Common myeloid progenitor, CD34-positive (primary cell): ENCODE results near the gene RNASE12.
"Not testable (repeated sequence)": the region's sequence is repeated elsewhere in the genome, so short reads cannot be mapped to it uniquely, and the experiment has no call there.

Experiments used
- CTCF ChIA-PET: fragments of 350-600 bp; sonication (Branson Sonifier 250); formaldehyde crosslinking; loops from one replicate; lab custom pipeline; 2021; ENCODE audit warnings: antibody characterized with exemption; lab: Charles Lee
- POLR2A ChIA-PET: fragments of 350-600 bp; sonication (Branson Sonifier 250); formaldehyde crosslinking; loops from one replicate; lab custom pipeline; 2021; ENCODE audit warnings: antibody characterized with exemption; lab: Charles Lee
- DNase-seq, 3 donors: peaks; one replicate each; pipeline versions ENCODE4 v3.0.0 to v3.0.0-alpha.2; 2013
- H3K27ac ChIP-seq, 2 experiments: 1 replicate in 1 of 2; 2 replicates in 1 of 2; pipeline ENCODE4 v1.7.0; 2013; ENCODE audit warnings: inconsistent platforms in 2 of 2, low read length in 2 of 2, mild to moderate bottlenecking in 2 of 2, low read depth in 1 of 2, moderate library complexity in 1 of 2; ENCODE audit not compliant: severe bottlenecking in 2 of 2, insufficient read depth in 1 of 2, poor library complexity in 1 of 2
- H3K27me3 ChIP-seq, 5 experiments: replicated peaks in 2 of 5; 1 replicate in 3 of 5; 2 replicates in 2 of 5; pipeline versions ENCODE4 v1.6.1 to v1.7.0; 2013; ENCODE audit warnings: low read length in 4 of 5, mild to moderate bottlenecking in 2 of 5, moderate library complexity in 2 of 5, inconsistent platforms in 1 of 5; ENCODE audit not compliant: insufficient read depth in 5 of 5, control insufficient read depth in 4 of 5
- H3K36me3 ChIP-seq, 4 experiments: 1 replicate in 2 of 4; 2 replicates in 2 of 4; pipeline versions ENCODE4 v1.6.1 to v1.7.0; 2013; ENCODE audit warnings: low read length in 3 of 4, control low read depth in 1 of 4, mild to moderate bottlenecking in 1 of 4; ENCODE audit not compliant: control insufficient read depth in 4 of 4, insufficient read depth in 4 of 4
- H3K4me1 ChIP-seq, 4 experiments: 1 replicate in 3 of 4; 2 replicates in 1 of 4; pipeline versions ENCODE4 v1.6.1 to v1.7.1; 2013; ENCODE audit warnings: low read length in 3 of 4, mild to moderate bottlenecking in 3 of 4, control low read depth in 1 of 4, inconsistent platforms in 1 of 4, moderate library complexity in 1 of 4; ENCODE audit not compliant: control insufficient read depth in 4 of 4, insufficient read depth in 4 of 4; ENCODE audit errors: control extremely low read depth in 1 of 4
- H3K4me3 ChIP-seq, 7 experiments: 1 replicate in 4 of 7; 2 replicates in 3 of 7; pipeline versions ENCODE4 v1.5.1 to v1.7.0; 2013; ENCODE audit warnings: mild to moderate bottlenecking in 7 of 7, low read length in 6 of 7, moderate library complexity in 6 of 7, inconsistent platforms in 2 of 7, low read depth in 2 of 7, control low read depth in 1 of 7; ENCODE audit not compliant: insufficient read depth in 4 of 7, control insufficient read depth in 1 of 7; ENCODE audit errors: extremely low read depth in 1 of 7
- H3K9me3 ChIP-seq, 5 experiments: 1 replicate in 4 of 5; 2 replicates in 1 of 5; pipeline versions ENCODE4 v1.6.1 to v1.7.1; 2013; ENCODE audit warnings: low read length in 4 of 5, mild to moderate bottlenecking in 2 of 5, inconsistent platforms in 1 of 5, low read depth in 1 of 5, moderate library complexity in 1 of 5; ENCODE audit not compliant: control insufficient read depth in 4 of 5, insufficient read depth in 2 of 5; ENCODE audit errors: control extremely low read depth in 1 of 5
- WGBS: methylation state at CpG from one replicate; pipeline ENCODE4 v1.1.5; 2013; ENCODE audit not compliant: insufficient coverage; 5-methylcytosine and 5-hydroxymethylcytosine counted together

RNASE12 gene

DNA sequence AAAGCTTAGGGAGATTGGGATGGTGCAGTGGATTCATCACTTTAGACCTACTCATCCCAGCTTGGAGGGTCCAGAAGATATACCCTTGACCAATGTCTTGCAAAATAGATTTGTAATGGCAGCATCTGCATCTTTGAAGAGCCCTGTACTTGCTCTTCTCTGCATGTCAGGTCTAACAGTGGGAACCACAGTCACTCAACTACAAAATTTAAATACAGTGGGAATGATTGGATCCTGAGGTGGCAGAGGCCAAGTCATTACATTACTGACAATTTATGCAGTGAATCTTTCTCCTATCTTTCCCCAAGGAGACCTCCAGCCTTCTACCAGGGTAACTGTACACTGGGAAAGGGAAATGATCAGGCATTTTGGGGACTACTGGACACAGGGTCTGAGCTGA is 22.1 kb downstream of the RNASE12 start:
- peaks cover 0 to 19% (median 10%) of the 10 kb centered on the region in 5 experiments for H3K9me3 ChIP-seq
- CTCF ChIA-PET, result no interaction called here
- POLR2A ChIA-PET, result no interaction called here
- H3K4me1 ChIP-seq, result no peaks in the 10 kb centered on the region
- H3K27me3 ChIP-seq, result no peaks in the 10 kb centered on the region
- no peak overlapping the region for H3K4me3 ChIP-seq
- H3K36me3 ChIP-seq, result no peaks in the 10 kb centered on the region
- no peak for DNase-seq
- H3K27ac ChIP-seq, result no peak overlapping the region

GRCh38 chr14:20568393-20568792 is 22.8 kb downstream of the RNASE12 start:
- Histone ChIP-seq H3K36me3 (no peaks in the 10 kb centered on the region), H3K27me3 (no peaks in the 10 kb centered on the region), H3K4me1 (no peaks in the 10 kb centered on the region), H3K9me3 (peaks cover 0 to 19% (median 10%) of the 10 kb centered on the region in 5 experiments), H3K27ac (no peak overlapping the region), H3K4me3 (no peak overlapping the region)
- WGBS, result 100% methylated on average over 3 of the region's 3 CpGs
- POLR2A ChIA-PET, result no interaction called here
- no peak for DNase-seq
- CTCF ChIA-PET, result no interaction called here

DNA sequence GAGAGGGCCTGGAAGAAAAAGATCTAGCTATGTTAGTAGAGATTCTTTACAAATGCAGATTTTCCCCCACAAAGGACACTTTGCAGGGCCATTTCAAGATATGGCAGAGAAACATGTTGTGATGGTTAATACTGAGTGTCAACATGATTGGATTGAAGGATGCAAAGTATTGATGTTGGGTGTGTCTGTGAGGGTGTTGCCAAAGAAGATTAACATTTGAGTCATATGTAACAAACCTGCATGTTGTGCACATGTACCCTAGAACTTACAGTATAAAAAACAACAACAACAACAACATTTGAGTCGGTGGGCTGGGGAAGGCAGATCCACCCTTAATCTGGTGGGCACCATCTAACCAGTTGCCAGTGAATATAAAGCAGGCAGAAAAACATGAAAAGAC is 24.0 kb downstream of the RNASE12 start:
- H3K27me3 ChIP-seq, POLR2A ChIA-PET, H3K4me3 ChIP-seq, H3K4me1 ChIP-seq, CTCF ChIA-PET, H3K27ac ChIP-seq, DNase-seq, H3K36me3 ChIP-seq: not testable (repeated sequence)
- WGBS, result no CpG with 5 or more reads among the region's 1 CpG
- H3K9me3 ChIP-seq, result peaks cover 0 to 19% (median 10%) of the 10 kb centered on the region in 5 experiments

- no peak overlapping the region for H3K27ac ChIP-seq
- ChIA-PET POLR2A (no interaction called here), CTCF (no interaction called here)
- H3K36me3 ChIP-seq, result no peaks in the 10 kb centered on the region
- peaks cover 0 to 16% (median 10%) of the 10 kb centered on the region in 5 experiments for H3K9me3 ChIP-seq
- H3K27me3 ChIP-seq, result no peaks in the 10 kb centered on the region
- no peak for DNase-seq
- no peaks in the 10 kb centered on the region for H3K4me1 ChIP-seq
- WGBS, result 91% methylated on average over 2 of the region's 2 CpGs
- no peak overlapping the region for H3K4me3 ChIP-seq
These were observed 26.6 kb downstream of the RNASE12 start for GRCh38 chr14:20564501-20564997.

GRCh38 chr14:20563971-20564370 is 27.2 kb downstream of the RNASE12 start:
- POLR2A ChIA-PET, result no interaction called here
- Histone ChIP-seq H3K27ac (no peak overlapping the region), H3K4me1 (no peaks in the 10 kb centered on the region), H3K9me3 (peaks cover 0 to 12% (median 7%) of the 10 kb centered on the region in 5 experiments), H3K36me3 (no peaks in the 10 kb centered on the region), H3K4me3 (no peak overlapping the region), H3K27me3 (no peaks in the 10 kb centered on the region)
- no CpG with 5 or more reads among the region's 1 CpG for WGBS
- CTCF ChIA-PET, result no interaction called here
- peak in 2 of 3 donors; percentile 14 to 51 for DNase-seq

GRCh38 chr14:20560961-20561360 is 30.2 kb downstream of the RNASE12 start, which contains the start of gene RNASE9:
TSS of gene RNASE9 (minus strand) at chr14:20561047.
- CTCF ChIA-PET, result no interaction called here
- POLR2A ChIA-PET, result no interaction called here

GRCh38 chr14:20559461-20559904 is 31.7 kb downstream of the RNASE12 start:
- H3K4me1 ChIP-seq, result peaks cover 0 to 2% (median 0%) of the 10 kb centered on the region in 4 experiments
- CTCF ChIA-PET, result interaction anchor here (0.6 to 1.2 kb wide), 2 partner anchors 26 to 145 kb away, joined by 3 read pairs; no protein-coding TSS in a partner anchor
- no peaks in the 10 kb centered on the region for H3K36me3 ChIP-seq
- no peak overlapping the region for H3K4me3 ChIP-seq
- H3K27ac ChIP-seq, result no peak overlapping the region
- H3K27me3 ChIP-seq, result no peaks in the 10 kb centered on the region
- no peaks in the 10 kb centered on the region for H3K9me3 ChIP-seq
- no peak for DNase-seq
- 100% methylated on average over 1 of the region's 2 CpGs for WGBS
- POLR2A ChIA-PET, result no interaction called here

More at GRCh38 chr14:20560961-20561360, 30.2 kb downstream of the RNASE12 start, which contains the start of gene RNASE9:
- Histone ChIP-seq H3K27ac (no peak within 1 kb of the TSS), H3K4me1 (peaks cover 0 to 2% (median 0%) of the 10 kb centered on the region in 4 experiments), H3K36me3 (no peaks in the 10 kb centered on the region), H3K4me3 (no peak within 1 kb of the TSS), H3K9me3 (no peaks in the 10 kb centered on the region), H3K27me3 (no peaks in the 10 kb centered on the region)
- WGBS, result no CpG with 5 or more reads among the region's 3 CpGs
- no peak for DNase-seq
